GM20000 (cell line): ENCODE measurements around the gene TOR1B.
"Not testable (repeated sequence)": the region's sequence is repeated elsewhere in the genome, so short reads cannot be mapped to it uniquely, and the experiment has no call there.

Source experiments
- DNase-seq: peaks from one replicate; pipeline ENCODE4 v3.0.0; 2012; ENCODE audit warnings: low spot score
- TF ChIP-seq, protein P1 (sequence below): IDR thresholded peaks from 2 replicates; pipeline ENCODE4 v1.5.1; 2012; ENCODE audit warnings: mild to moderate bottlenecking, control low read depth; ENCODE audit errors: extremely low read depth, missing control alignments

Gene TOR1B, protein sequence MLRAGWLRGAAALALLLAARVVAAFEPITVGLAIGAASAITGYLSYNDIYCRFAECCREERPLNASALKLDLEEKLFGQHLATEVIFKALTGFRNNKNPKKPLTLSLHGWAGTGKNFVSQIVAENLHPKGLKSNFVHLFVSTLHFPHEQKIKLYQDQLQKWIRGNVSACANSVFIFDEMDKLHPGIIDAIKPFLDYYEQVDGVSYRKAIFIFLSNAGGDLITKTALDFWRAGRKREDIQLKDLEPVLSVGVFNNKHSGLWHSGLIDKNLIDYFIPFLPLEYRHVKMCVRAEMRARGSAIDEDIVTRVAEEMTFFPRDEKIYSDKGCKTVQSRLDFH

DNA sequence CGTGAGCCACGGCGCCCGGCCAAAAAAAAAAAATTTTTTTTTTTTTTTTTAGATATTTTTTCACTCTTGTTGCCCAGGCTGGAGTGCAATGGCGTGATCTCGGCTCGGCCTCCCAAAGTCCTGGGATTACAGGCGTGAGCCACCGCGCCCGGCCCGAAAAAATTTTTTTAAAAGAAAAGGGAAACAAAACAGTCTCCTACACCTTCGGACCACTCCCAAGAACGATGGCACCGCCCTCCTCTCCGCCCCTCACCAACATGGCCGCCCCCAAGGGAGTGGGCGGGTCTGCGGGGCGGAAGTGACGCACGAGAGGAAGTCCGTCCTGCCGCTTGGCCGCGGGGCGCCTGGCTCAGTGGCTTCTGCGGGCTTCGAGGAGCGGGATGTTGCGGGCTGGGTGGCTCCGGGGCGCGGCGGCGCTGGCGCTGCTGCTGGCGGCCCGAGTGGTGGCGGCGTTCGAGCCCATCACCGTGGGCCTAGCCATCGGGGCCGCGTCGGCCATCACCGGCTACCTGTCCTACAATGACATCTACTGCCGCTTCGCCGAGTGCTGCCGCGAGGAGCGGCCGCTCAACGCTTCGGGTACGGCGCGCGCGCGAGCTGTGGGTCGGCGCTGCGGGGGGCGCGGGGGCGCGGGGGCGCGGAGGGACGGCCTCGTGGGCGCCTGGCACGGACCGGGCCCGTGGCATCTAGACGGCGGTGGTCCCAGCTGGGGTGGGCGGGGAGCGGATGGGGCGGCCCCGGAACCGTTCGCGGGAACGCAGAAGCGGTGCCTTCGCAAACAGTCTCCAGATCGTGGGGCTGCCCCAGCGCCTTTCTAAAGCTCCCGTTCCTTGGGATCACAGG, at the start of gene TOR1B:
Gene TOR1B (plus strand): TSS at position 352 of the 843 bp plus-strand sequence. CDS start 29 bp downstream, at position 381.
- peak; percentile 94 for DNase-seq
- TF ChIP-seq, protein P1, sequence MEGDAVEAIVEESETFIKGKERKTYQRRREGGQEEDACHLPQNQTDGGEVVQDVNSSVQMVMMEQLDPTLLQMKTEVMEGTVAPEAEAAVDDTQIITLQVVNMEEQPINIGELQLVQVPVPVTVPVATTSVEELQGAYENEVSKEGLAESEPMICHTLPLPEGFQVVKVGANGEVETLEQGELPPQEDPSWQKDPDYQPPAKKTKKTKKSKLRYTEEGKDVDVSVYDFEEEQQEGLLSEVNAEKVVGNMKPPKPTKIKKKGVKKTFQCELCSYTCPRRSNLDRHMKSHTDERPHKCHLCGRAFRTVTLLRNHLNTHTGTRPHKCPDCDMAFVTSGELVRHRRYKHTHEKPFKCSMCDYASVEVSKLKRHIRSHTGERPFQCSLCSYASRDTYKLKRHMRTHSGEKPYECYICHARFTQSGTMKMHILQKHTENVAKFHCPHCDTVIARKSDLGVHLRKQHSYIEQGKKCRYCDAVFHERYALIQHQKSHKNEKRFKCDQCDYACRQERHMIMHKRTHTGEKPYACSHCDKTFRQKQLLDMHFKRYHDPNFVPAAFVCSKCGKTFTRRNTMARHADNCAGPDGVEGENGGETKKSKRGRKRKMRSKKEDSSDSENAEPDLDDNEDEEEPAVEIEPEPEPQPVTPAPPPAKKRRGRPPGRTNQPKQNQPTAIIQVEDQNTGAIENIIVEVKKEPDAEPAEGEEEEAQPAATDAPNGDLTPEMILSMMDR: no peak

DNA sequence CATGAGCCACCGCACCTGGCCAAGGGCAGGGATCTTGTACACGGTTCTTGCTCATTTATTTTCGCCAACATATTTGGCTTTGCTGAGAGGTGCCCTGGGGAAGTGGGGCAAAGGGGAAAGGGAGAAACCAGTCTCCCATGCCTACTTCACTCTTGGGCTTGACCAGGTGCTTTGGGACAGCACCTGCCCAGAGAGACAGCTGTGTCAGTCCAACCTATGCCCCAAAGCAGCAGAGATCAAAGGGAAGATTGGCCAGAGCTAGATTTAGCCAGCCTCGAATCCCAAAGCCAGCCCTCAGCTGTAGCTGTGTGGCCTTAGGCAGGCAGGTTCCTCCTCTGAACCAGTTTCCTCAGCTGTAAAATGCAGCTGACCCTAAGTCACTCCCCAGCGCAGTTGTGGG, 47.8 kb upstream of the TOR1B start:
- TF ChIP-seq, protein P1: no peak
- no peak for DNase-seq

DNA sequence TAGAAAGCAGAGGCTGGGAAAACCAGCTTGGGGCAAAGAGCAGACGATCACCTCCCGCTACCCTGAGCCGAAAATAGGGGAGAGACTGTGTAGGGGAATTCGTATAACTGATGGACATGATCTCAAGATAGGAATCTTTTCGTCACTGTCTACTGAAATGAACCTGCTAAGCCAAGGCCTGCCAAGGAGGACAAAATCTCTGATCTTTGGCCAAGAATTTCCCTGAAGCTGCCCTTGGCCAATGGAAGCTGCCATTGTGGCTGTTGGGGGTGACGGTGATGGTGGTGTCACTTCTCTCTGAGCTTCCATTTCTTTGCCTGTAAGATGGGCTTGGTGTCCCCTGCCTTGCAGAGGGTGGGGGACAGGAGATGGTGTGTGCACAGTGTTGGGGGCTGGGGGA, 46.8 kb upstream of the TOR1B start:
- no peak for DNase-seq
- TF ChIP-seq, protein P1: no peak

DNA sequence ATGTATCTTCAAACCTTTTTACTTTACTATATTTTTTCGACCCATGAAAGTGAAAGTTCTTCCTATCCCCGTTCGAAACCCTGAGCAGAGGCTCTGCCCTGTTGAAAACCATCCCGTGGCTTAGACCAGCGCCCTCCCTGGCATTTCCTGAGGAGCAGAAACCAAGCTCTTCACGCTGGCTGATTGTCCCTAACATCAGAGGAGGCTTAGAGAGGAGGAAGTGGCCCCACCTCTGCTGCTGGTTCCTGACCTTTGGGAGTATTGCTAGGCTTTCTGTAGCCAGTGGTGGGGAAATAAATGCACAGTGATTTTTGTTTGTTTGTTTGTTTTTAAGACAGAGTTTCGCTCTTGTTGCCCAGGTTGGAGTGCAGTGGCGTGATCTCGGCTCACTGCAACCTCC, 45.9 kb upstream of the TOR1B start:
- TF ChIP-seq, protein P1: no peak

DNA sequence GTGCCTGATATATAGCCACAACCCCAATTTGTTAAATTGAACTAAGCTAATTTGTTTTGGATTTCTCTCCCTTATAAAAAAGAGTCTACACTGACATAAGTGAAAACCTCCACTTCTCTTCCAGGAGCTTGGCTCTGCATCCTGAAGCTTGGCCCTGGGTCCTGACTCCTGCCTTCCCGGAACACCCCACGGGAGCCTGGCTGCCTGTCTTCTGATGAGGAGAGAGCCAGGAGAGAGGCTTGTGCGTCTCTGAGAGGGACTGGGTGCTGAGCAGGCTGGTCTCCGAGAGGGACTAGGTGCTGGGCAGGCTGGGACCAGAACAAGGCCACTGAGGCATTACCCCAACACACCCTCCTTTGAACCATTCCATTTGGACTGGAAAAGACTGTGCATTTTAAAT, 43.7 kb upstream of the TOR1B start:
- TF ChIP-seq, protein P1: no peak
- no peak for DNase-seq

More for the DNA sequence above, 45.9 kb upstream of the TOR1B start:
- no peak for DNase-seq

DNA sequence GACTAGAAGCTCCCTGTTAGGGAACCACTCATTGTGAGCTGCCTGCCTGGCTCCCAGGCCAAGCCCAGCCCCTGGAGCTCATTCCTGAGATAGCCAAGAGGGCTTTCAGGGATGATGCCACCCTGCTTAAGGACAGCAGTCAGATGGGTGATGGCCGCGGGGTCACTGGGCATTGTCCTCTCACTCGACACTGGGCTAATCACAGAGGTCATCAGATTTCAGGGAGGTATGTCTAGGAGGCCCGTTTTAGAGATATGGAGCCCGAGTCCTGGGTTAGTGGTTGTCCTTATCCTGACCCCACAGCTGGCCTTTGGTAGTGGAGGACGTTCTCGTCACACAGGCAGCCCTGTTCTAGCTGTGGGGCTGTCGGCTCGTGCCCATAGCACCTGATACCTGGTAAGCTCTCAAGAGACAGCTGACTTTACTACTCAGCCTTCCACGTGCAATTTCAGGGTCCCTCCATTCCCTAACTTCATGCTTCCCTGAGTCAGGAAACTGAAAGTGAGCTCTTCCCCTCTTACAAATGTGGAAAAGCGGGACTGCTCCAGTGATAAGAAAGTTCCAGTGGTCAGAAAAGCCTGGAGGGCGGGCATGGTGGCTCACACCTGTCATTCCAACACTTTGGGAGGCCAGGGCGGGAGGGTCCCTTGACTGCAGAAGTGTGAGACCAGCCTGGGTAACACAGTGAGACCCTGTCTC, 43.0 kb upstream of the TOR1B start:
- DNase-seq: no peak
- TF ChIP-seq, protein P1: no peak

DNA sequence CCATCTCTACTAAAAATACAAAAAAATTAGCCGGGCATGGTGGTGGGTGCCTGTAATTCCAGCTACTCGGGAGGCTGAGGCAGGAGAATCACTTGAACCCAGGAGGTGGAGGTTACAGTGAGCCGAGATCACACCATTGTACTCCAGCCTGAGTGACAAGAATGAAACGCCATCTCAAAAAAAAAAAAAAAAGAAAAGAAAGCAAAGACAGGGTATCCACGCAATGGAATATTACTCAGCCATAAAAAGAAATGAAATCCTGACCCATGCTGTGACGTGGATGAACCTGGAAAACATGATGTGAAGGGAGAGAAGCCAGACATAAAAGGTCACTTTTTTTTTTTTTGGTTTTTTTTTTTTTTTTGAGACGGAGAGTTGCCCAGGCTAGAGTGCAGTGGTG, 42.2 kb upstream of the TOR1B start:
- DNase-seq: not testable (repeated sequence)
